ENCODE measurements around the gene CRYL1. TPM values are rescaled to one million over a fixed set of nuclear protein-coding genes. Genes with fewer than 3 reads are reported as not detected.

The CRYL1 gene
- total and polyA plus RNA-seq, 5 donors from 2014 or later: 16.2 to 55.0 (median 53.6) TPM

DNA sequence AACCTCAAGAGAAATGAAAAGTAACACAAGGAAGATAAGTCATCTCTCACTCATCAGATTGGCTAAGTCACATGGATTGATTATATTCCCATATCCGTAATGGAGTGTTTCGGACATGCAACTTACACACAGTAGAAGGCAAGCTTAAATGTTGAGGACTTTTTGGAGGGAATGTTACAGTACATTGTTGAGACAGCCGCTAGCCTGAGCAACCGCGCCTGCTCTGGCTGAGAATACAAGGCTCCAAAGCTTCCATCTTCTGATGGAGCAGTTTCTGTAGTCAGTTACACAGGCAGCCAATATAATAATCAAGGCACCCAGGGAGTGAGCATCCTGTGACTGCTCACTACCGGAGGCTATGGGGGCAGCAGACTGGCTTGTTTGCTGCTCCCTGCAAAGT is 1.0 kb upstream of the CRYL1 start:
- Histone ChIP-seq H3K27ac (ENCODE audit: insufficient read depth, low read length, poor library complexity, severe bottlenecking) (peak overlapping the region; percentile 83), H3K9me3 (ENCODE audit: control insufficient read depth in 2 of 2, low read length in 2 of 2) (no peaks in the 10 kb centered on the region), H3K4me1 (ENCODE audit: control insufficient read depth, insufficient read depth, low read length, poor library complexity, severe bottlenecking) (peaks cover 15% of the 10 kb centered on the region), H3K4me3 (ENCODE audit: low read depth, low read length) (peak overlapping the region; percentile 91), H3K36me3 (ENCODE audit: control insufficient read depth, insufficient read depth, low read length) (no peaks in the 10 kb centered on the region), H3K27me3 (ENCODE audit: control insufficient read depth, insufficient read depth, low read length) (no peaks in the 10 kb centered on the region)
- Mint-ChIP-seq H3K9me3 (peaks cover 0 to 3% (median 0%) of the 10 kb centered on the region in 7 donors), H3K27me3 (peaks cover 14% of the 10 kb centered on the region), H3K27ac (peak overlapping the region in 2 of 3 donors; percentile 87 to 91), H3K36me3 (no peaks in the 10 kb centered on the region), H3K4me3 (peak overlapping the region; percentile 90 to 96 (median 90)), H3K4me1 (peaks cover 0 to 46% (median 21%) of the 10 kb centered on the region in 4 donors)
- ATAC-seq (ENCODE audit: low read depth in 2 of 2) (no peak), DNase-seq (no peak)

DNA sequence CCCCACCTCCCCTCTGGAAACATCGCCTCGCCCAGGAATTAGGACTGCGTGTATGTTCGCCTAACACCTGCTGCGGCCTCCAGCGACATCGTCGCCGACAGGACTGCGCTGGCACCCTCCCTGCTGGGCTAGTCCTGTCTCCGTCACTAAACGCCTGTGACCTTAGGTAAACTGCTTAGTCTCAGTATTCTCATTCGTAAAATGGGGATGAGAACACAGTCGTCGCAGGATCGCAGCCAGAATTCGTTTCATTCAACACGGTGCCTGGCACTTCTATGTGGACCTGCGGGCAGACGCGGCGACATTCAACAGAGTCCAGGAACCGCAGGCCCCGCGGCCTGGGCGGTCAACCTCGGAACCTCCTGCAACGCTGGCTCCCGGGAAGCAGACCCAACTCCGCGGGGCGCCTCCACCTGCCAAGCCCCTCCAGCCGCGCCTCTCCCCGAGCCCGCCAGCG is 485 bp downstream of the CRYL1 start:
- Histone ChIP-seq H3K27me3 (ENCODE audit: control insufficient read depth, insufficient read depth, low read length) (no peaks in the 10 kb centered on the region), H3K36me3 (ENCODE audit: control insufficient read depth, insufficient read depth, low read length) (no peaks in the 10 kb centered on the region), H3K4me3 (ENCODE audit: low read depth, low read length) (peak overlapping the region; percentile 86), H3K27ac (ENCODE audit: insufficient read depth, low read length, poor library complexity, severe bottlenecking) (no peak overlapping the region), H3K9me3 (ENCODE audit: control insufficient read depth in 2 of 2, low read length in 2 of 2) (no peaks in the 10 kb centered on the region), H3K4me1 (ENCODE audit: control insufficient read depth, insufficient read depth, low read length, poor library complexity, severe bottlenecking) (peaks cover 15% of the 10 kb centered on the region)
- H3K9me3 Mint-ChIP-seq: no peaks in the 10 kb centered on the region
- peak overlapping the region; percentile 78 to 93 (median 90) for H3K4me3 Mint-ChIP-seq
- H3K4me1 Mint-ChIP-seq: peaks cover 0 to 50% (median 22%) of the 10 kb centered on the region in 4 donors
- ATAC-seq (ENCODE audit: low read depth in 2 of 2) (peak in 1 of 2 donors; percentile 3), DNase-seq (peak in 2 of 3 donors; percentile 28 to 54)
- H3K27me3 Mint-ChIP-seq: peaks cover 6% of the 10 kb centered on the region
- peak overlapping the region in 2 of 3 donors; percentile 67 to 87 for H3K27ac Mint-ChIP-seq
- H3K36me3 Mint-ChIP-seq: no peaks in the 10 kb centered on the region

DNA sequence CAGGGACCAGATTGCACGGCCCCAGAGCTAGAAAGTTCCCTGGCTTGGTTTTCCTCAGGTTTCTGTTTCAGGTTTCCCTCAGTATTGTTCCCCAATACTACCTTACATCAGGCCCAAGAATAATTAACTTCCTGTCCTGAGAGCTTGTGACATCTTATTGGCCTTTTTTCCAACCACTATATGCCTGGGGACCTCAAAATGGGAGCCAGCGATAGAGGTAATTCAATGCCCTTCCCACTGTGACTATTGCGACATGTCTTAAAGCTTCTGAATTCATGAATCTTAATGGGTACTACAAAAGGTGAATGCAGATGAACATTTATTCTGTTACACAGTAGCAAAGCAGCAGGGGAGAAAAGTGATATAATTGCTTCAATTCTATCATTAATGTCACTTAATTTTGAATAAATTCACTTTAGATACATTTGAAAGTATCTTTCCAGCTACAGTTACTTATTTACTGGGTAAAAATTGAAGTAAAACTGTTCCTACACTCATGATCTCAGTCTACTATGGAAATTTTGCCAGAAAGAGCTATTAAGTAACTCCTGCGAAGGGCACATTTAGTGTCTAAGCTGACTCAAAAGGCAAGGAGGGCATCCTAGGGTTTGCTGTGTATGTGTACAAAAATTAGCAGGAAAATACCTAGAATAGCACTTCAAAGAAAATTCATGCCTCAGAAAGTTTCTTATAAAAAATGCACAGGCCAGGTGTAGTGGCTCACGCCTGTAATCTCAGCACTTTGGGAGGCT is 4.1 kb downstream of the CRYL1 start:
- peaks cover 11% of the 10 kb centered on the region for H3K36me3 Mint-ChIP-seq
- H3K9me3 ChIP-seq (ENCODE audit: control insufficient read depth in 2 of 2, low read length in 2 of 2): no peaks in the 10 kb centered on the region
- no peaks in the 10 kb centered on the region for H3K27me3 ChIP-seq (ENCODE audit: control insufficient read depth, insufficient read depth, low read length)
- peak overlapping the region in 1 of 4 donors; percentile 72 for H3K4me3 Mint-ChIP-seq
- no peak for DNase-seq
- no peak for ATAC-seq (ENCODE audit: low read depth in 2 of 2)
- peaks cover 0 to 42% (median 23%) of the 10 kb centered on the region in 4 donors for H3K4me1 Mint-ChIP-seq
- no peak overlapping the region for H3K27ac Mint-ChIP-seq
- H3K27me3 Mint-ChIP-seq: no peaks in the 10 kb centered on the region
- H3K4me1 ChIP-seq (ENCODE audit: control insufficient read depth, insufficient read depth, low read length, poor library complexity, severe bottlenecking): peaks cover 12% of the 10 kb centered on the region
- H3K4me3 ChIP-seq (ENCODE audit: low read depth, low read length): no peak overlapping the region
- H3K9me3 Mint-ChIP-seq: no peaks in the 10 kb centered on the region
- H3K27ac ChIP-seq (ENCODE audit: insufficient read depth, low read length, poor library complexity, severe bottlenecking): no peak overlapping the region
- H3K36me3 ChIP-seq (ENCODE audit: control insufficient read depth, insufficient read depth, low read length): no peaks in the 10 kb centered on the region

DNA sequence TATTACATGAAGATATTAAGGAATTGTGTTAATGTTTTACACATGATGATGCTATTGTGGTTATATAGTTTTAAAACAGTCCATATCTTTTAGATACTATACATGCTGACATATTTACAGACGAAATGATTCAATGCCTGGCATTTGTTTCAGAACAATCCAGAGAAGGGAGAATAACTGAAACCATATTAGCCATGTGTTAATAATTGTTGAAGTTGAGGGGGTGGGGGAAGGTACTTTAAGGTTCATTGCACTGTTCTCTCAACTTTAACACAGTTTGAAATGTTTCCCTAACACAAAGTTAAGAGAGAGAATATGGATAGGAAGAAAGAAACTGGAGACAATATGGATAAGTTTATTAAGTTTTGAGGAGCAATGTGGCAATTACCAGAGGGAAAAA is 5.8 kb downstream of the CRYL1 start:
- H3K4me3 ChIP-seq (ENCODE audit: low read depth, low read length): no peak overlapping the region
- peaks cover 3% of the 10 kb centered on the region for H3K4me1 ChIP-seq (ENCODE audit: control insufficient read depth, insufficient read depth, low read length, poor library complexity, severe bottlenecking)
- H3K36me3 ChIP-seq (ENCODE audit: control insufficient read depth, insufficient read depth, low read length): no peaks in the 10 kb centered on the region
- Mint-ChIP-seq H3K36me3 (peaks cover 14% of the 10 kb centered on the region), H3K4me3 (peak overlapping the region in 1 of 4 donors; percentile 83), H3K9me3 (no peaks in the 10 kb centered on the region), H3K27me3 (no peaks in the 10 kb centered on the region), H3K4me1 (peaks cover 0 to 35% (median 16%) of the 10 kb centered on the region in 4 donors), H3K27ac (peak overlapping the region in 1 of 3 donors; percentile 72)
- no peak for ATAC-seq (ENCODE audit: low read depth in 2 of 2)
- no peaks in the 10 kb centered on the region for H3K9me3 ChIP-seq (ENCODE audit: control insufficient read depth in 2 of 2, low read length in 2 of 2)
- DNase-seq: no peak
- no peak overlapping the region for H3K27ac ChIP-seq (ENCODE audit: insufficient read depth, low read length, poor library complexity, severe bottlenecking)
- H3K27me3 ChIP-seq (ENCODE audit: control insufficient read depth, insufficient read depth, low read length): no peaks in the 10 kb centered on the region

DNA sequence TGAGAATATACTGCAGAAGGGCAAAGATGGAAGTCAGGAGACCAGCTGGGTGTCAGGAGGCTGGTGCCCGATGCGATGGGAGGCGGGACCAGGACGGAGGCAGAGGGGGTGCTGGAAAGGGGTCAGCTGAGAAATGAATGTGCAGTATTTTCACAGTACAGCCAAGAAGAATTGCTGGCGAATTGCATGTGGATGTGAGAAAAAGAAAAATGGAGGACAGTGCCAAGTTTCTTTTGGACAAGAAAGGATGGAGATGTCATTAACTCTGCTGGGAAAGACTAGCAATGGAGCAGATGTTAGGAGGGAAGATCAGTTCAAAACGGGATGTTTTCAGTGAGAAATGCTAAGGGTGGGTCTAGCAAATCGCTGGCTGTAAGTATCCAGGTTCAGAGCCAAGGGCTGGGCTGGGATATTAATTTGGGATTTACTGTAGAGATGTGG is 7.0 kb downstream of the CRYL1 start:
- Mint-ChIP-seq H3K9me3 (no peaks in the 10 kb centered on the region), H3K4me1 (peaks cover 5 to 23% (median 14%) of the 10 kb centered on the region in 4 donors), H3K27ac (no peak overlapping the region), H3K27me3 (no peaks in the 10 kb centered on the region), H3K36me3 (peaks cover 15% of the 10 kb centered on the region), H3K4me3 (peak overlapping the region in 2 of 4 donors; percentile 43 to 66)
- ATAC-seq (ENCODE audit: low read depth in 2 of 2) (no peak), DNase-seq (no peak)
- no peak overlapping the region for H3K27ac ChIP-seq (ENCODE audit: insufficient read depth, low read length, poor library complexity, severe bottlenecking)
- H3K36me3 ChIP-seq (ENCODE audit: control insufficient read depth, insufficient read depth, low read length): no peaks in the 10 kb centered on the region
- no peaks in the 10 kb centered on the region for H3K4me1 ChIP-seq (ENCODE audit: control insufficient read depth, insufficient read depth, low read length, poor library complexity, severe bottlenecking)
- H3K4me3 ChIP-seq (ENCODE audit: low read depth, low read length): no peak overlapping the region
- H3K27me3 ChIP-seq (ENCODE audit: control insufficient read depth, insufficient read depth, low read length): no peaks in the 10 kb centered on the region
- H3K9me3 ChIP-seq (ENCODE audit: control insufficient read depth in 2 of 2, low read length in 2 of 2): no peaks in the 10 kb centered on the region

DNA sequence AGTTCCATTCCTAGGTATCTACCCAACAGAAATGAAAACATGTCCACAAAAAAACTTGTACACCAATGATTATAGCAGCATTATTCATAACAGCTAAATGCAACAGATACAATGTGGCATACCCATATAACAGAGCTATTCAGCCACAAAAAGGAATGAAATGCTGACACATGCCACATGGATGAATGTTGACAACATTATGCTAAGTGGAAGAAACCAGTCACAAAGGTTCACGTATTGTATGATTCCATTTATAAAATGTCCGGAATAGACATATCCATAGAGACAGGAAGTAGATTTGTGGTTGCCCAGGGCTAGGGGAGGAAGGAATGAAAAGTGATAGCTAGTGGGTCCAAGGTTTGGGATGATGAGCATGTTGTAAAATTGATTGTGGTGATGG is 10.8 kb downstream of the CRYL1 start:
- H3K9me3 Mint-ChIP-seq: no peaks in the 10 kb centered on the region
- no peak for DNase-seq
- Histone ChIP-seq H3K9me3 (ENCODE audit: control insufficient read depth in 2 of 2, low read length in 2 of 2) (no peaks in the 10 kb centered on the region), H3K36me3 (ENCODE audit: control insufficient read depth, insufficient read depth, low read length) (peaks cover 15% of the 10 kb centered on the region), H3K27ac (ENCODE audit: insufficient read depth, low read length, poor library complexity, severe bottlenecking) (no peak overlapping the region), H3K4me1 (ENCODE audit: control insufficient read depth, insufficient read depth, low read length, poor library complexity, severe bottlenecking) (no peaks in the 10 kb centered on the region), H3K27me3 (ENCODE audit: control insufficient read depth, insufficient read depth, low read length) (no peaks in the 10 kb centered on the region), H3K4me3 (ENCODE audit: low read depth, low read length) (no peak overlapping the region)
- ATAC-seq (ENCODE audit: low read depth in 2 of 2): no peak
- H3K27me3 Mint-ChIP-seq: no peaks in the 10 kb centered on the region
- no peak overlapping the region for H3K4me3 Mint-ChIP-seq
- H3K36me3 Mint-ChIP-seq: peaks cover 32% of the 10 kb centered on the region
- H3K4me1 Mint-ChIP-seq: peaks cover 4 to 10% (median 9%) of the 10 kb centered on the region in 4 donors
- no peak overlapping the region for H3K27ac Mint-ChIP-seq

DNA sequence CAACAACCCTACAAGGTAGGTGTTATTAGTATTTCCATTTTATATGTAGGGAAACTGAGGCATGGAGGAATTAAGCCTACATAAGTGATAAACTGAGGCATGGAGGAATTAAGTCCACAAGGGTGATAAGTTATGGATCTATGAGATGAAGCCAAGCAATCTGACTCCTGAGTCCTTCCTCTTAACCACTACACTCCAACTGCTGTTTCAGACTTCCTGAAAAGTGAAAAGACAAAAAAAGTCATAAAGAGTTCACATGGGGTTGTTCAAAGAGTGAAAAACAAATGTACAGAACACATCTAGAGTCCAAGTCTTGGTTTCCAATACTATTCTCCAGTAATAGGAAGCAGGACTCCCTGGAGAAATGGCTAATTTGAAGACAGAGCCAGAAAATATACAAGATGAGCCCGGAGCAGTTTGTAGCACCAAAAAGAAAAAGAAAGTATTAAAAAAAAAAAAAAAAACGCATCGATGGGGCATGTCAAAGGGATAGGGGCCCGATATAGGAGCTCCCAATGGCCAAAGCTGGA is 12.1 kb downstream of the CRYL1 start:
- Mint-ChIP-seq H3K9me3 (no peaks in the 10 kb centered on the region), H3K4me1 (peaks cover 4 to 10% (median 6%) of the 10 kb centered on the region in 4 donors), H3K27ac (no peak overlapping the region), H3K27me3 (no peaks in the 10 kb centered on the region), H3K4me3 (no peak overlapping the region), H3K36me3 (peaks cover 34% of the 10 kb centered on the region)
- Histone ChIP-seq H3K27me3 (ENCODE audit: control insufficient read depth, insufficient read depth, low read length) (no peaks in the 10 kb centered on the region), H3K27ac (ENCODE audit: insufficient read depth, low read length, poor library complexity, severe bottlenecking) (no peak overlapping the region), H3K9me3 (ENCODE audit: control insufficient read depth in 2 of 2, low read length in 2 of 2) (no peaks in the 10 kb centered on the region), H3K4me3 (ENCODE audit: low read depth, low read length) (no peak overlapping the region), H3K36me3 (ENCODE audit: control insufficient read depth, insufficient read depth, low read length) (peaks cover 15% of the 10 kb centered on the region), H3K4me1 (ENCODE audit: control insufficient read depth, insufficient read depth, low read length, poor library complexity, severe bottlenecking) (no peaks in the 10 kb centered on the region)
- DNase-seq: no peak
- no peak for ATAC-seq (ENCODE audit: low read depth in 2 of 2)

Measured in CD4-positive, CD25-positive, alpha-beta regulatory T cell (primary cell).